Activated naive CD4-positive, alpha-beta T cell treated with anti-CD3 and anti-CD28 coated beads, Interleukin-2, amount 10 ng/mL, durations not matched to agents 7 days and 5 days (primary cell): ENCODE data around the gene CT45A7.
"Not testable (repeated sequence)": the region's sequence is repeated elsewhere in the genome, so short reads cannot be mapped to it uniquely, and the experiment has no call there.

Experiments used
- CTCF ChIA-PET: fragments of 350-600 bp; sonication (Branson Sonifier 250); formaldehyde crosslinking; loops from one replicate; lab custom pipeline; 2021; ENCODE audit warnings: antibody characterized with exemption; lab: Charles Lee
- DNase-seq: peaks from one replicate; pipeline ENCODE4 v3.0.0-alpha.2; 2020
- H3K27ac Mint-ChIP-seq: one replicate; pipeline ENCODE4 v1.8.0; 2021; ENCODE audit warnings: mild to moderate bottlenecking, moderate library complexity, mixed read lengths
- H3K27me3 Mint-ChIP-seq: one replicate; pipeline ENCODE4 v1.8.0; 2021; ENCODE audit warnings: mild to moderate bottlenecking, mixed read lengths
- H3K36me3 Mint-ChIP-seq: one replicate; pipeline ENCODE4 v1.8.0; 2021; ENCODE audit warnings: mixed read lengths
- H3K4me1 Mint-ChIP-seq: one replicate; pipeline ENCODE4 v1.8.0; 2021; ENCODE audit warnings: mixed read lengths
- H3K4me3 Mint-ChIP-seq: one replicate; pipeline ENCODE4 v1.8.0; 2021; ENCODE audit warnings: mild to moderate bottlenecking, moderate library complexity, mixed read lengths
- H3K9me3 Mint-ChIP-seq: one replicate; pipeline ENCODE4 v1.8.0; 2021; ENCODE audit warnings: mixed read lengths

CT45A7 gene, protein sequence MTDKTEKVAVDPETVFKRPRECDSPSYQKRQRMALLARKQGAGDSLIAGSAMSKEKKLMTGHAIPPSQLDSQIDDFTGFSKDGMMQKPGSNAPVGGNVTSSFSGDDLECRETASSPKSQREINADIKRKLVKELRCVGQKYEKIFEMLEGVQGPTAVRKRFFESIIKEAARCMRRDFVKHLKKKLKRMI

DNA sequence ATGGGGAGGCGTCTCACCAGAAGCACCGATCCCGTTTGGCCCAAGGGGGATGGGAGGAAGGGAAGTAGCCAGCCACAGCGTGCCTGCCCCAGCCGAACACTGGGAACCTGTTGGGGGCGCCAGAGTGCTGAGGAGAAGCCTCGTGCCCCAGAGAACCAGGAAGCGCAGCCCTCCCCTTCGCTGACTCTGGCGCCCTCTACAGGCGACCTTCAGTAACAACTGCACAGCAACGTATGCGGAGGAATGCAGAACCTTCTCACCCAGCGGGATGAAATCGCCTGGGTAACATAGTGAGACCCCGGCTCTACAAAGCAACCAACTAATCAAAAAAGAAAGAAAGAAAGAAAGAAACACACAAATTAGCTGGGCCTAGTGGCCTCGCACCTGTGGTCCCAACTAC lies at the start of gene CT45A7:
TSS of gene CT45A7 (minus strand) at position 101 of the 400 bp plus-strand sequence. CDS start 3,747 bp downstream, outside the sequence.
- H3K27me3 Mint-ChIP-seq, DNase-seq, CTCF ChIA-PET, H3K4me1 Mint-ChIP-seq, H3K4me3 Mint-ChIP-seq, H3K27ac Mint-ChIP-seq, H3K36me3 Mint-ChIP-seq, H3K9me3 Mint-ChIP-seq: not testable (repeated sequence)

DNA sequence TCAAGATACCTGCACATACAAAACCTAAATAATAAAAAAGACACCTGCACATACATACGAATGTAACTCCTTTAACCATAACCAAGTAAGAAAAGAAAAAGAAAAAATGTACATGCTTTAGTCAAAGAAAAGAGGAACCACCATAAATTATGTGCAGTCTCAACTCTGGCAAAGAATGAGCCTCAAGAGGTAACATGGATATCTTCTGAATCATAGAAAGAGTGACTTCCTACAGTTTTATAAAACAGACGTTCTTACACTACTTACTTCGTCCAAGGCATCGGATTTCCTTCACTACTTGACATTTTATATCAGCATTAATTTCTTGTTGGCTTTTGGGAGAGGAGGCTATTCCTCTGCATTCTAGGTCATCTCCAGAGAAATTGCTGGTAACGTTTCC lies 45.7 kb upstream of the CT45A7 start:
- H3K9me3 Mint-ChIP-seq, H3K27ac Mint-ChIP-seq, H3K4me3 Mint-ChIP-seq, DNase-seq, H3K4me1 Mint-ChIP-seq, H3K27me3 Mint-ChIP-seq, CTCF ChIA-PET, H3K36me3 Mint-ChIP-seq: not testable (repeated sequence)

DNA sequence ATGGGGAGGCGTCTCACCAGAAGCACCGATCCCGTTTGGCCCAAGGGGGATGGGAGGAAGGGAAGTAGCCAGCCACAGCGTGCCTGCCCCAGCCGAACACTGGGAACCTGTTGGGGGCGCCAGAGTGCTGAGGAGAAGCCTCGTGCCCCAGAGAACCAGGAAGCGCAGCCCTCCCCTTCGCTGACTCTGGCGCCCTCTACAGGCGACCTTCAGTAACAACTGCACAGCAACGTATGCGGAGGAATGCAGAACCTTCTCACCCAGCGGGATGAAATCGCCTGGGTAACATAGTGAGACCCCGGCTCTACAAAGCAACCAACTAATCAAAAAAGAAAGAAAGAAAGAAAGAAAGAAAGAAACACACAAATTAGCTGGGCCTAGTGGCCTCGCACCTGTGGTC lies 34.6 kb upstream of the CT45A7 start, which contains the start of gene CT45A9:
TSS of gene CT45A9 (minus strand) at position 101 of the 400 bp plus-strand sequence. CDS start 3,751 bp downstream, outside the sequence.
- CTCF ChIA-PET, H3K27me3 Mint-ChIP-seq, H3K27ac Mint-ChIP-seq, H3K9me3 Mint-ChIP-seq, H3K4me1 Mint-ChIP-seq, H3K36me3 Mint-ChIP-seq, H3K4me3 Mint-ChIP-seq, DNase-seq: not testable (repeated sequence)

DNA sequence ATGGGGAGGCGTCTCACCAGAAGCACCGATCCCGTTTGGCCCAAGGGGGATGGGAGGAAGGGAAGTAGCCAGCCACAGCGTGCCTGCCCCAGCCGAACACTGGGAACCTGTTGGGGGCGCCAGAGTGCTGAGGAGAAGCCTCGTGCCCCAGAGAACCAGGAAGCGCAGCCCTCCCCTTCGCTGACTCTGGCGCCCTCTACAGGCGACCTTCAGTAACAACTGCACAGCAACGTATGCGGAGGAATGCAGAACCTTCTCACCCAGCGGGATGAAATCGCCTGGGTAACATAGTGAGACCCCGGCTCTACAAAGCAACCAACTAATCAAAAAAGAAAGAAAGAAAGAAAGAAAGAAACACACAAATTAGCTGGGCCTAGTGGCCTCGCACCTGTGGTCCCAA lies 17.4 kb upstream of the CT45A7 start, which contains the start of gene CT45A8:
TSS of gene CT45A8 (minus strand) at position 101 of the 400 bp plus-strand sequence. CDS start 3,755 bp downstream, outside the sequence.
- H3K4me3 Mint-ChIP-seq, DNase-seq, H3K36me3 Mint-ChIP-seq, H3K4me1 Mint-ChIP-seq, CTCF ChIA-PET, H3K27me3 Mint-ChIP-seq, H3K27ac Mint-ChIP-seq, H3K9me3 Mint-ChIP-seq: not testable (repeated sequence)

DNA sequence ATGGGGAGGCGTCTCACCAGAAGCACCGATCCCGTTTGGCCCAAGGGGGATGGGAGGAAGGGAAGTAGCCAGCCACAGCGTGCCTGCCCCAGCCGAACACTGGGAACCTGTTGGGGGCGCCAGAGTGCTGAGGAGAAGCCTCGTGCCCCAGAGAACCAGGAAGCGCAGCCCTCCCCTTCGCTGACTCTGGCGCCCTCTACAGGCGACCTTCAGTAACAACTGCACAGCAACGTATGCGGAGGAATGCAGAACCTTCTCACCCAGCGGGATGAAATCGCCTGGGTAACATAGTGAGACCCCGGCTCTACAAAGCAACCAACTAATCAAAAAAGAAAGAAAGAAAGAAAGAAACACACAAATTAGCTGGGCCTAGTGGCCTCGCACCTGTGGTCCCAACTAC lies 17.2 kb downstream of the CT45A7 start, which contains the start of gene CT45A2:
TSS of gene CT45A2 (minus strand) at position 101 of the 400 bp plus-strand sequence. CDS start 3,747 bp downstream, outside the sequence.
- not testable (repeated sequence) for H3K9me3 Mint-ChIP-seq

DNA sequence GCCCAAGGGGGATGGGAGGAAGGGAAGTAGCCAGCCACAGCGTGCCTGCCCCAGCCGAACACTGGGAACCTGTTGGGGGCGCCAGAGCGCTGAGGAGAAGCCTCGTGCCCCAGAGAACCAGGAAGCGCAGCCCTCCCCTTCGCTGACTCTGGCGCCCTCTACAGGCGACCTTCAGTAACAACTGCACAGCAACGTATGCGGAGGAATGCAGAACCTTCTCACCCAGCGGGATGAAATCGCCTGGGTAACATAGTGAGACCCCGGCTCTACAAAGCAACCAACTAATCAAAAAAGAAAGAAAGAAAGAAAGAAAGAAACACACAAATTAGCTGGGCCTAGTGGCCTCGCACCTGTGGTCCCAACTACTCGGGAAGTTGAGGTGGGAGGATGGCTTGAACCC lies 34.4 kb downstream of the CT45A7 start, which contains the start of gene CT45A6:
TSS of gene CT45A6 (minus strand) at position 101 of the 400 bp plus-strand sequence. CDS start 3,794 bp downstream, outside the sequence.
- H3K4me1 Mint-ChIP-seq, H3K36me3 Mint-ChIP-seq, H3K27me3 Mint-ChIP-seq, H3K4me3 Mint-ChIP-seq, H3K9me3 Mint-ChIP-seq, H3K27ac Mint-ChIP-seq, DNase-seq, CTCF ChIA-PET: not testable (repeated sequence)

More for the DNA sequence above, 17.2 kb downstream of the CT45A7 start, which contains the start of gene CT45A2:
- H3K27me3 Mint-ChIP-seq, H3K36me3 Mint-ChIP-seq, H3K4me1 Mint-ChIP-seq, H3K27ac Mint-ChIP-seq, H3K4me3 Mint-ChIP-seq, CTCF ChIA-PET, DNase-seq: not testable (repeated sequence)

DNA sequence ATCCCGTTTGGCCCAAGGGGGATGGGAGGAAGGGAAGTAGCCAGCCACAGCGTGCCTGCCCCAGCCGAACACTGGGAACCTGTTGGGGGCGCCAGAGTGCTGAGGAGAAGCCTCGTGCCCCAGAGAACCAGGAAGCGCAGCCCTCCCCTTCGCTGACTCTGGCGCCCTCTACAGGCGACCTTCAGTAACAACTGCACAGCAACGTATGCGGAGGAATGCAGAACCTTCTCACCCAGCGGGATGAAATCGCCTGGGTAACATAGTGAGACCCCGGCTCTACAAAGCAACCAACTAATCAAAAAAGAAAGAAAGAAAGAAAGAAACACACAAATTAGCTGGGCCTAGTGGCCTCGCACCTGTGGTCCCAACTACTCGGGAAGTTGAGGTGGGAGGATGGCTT lies 51.7 kb downstream of the CT45A7 start, which contains the start of gene CT45A5:
TSS of gene CT45A5 (minus strand) at position 101 of the 400 bp plus-strand sequence. CDS start 3,774 bp downstream, outside the sequence.
- H3K4me1 Mint-ChIP-seq, H3K9me3 Mint-ChIP-seq, CTCF ChIA-PET, H3K27ac Mint-ChIP-seq, H3K4me3 Mint-ChIP-seq, H3K36me3 Mint-ChIP-seq, H3K27me3 Mint-ChIP-seq, DNase-seq: not testable (repeated sequence)
